Measurements from ENCODE around the gene NTM.

NTM gene

DNA sequence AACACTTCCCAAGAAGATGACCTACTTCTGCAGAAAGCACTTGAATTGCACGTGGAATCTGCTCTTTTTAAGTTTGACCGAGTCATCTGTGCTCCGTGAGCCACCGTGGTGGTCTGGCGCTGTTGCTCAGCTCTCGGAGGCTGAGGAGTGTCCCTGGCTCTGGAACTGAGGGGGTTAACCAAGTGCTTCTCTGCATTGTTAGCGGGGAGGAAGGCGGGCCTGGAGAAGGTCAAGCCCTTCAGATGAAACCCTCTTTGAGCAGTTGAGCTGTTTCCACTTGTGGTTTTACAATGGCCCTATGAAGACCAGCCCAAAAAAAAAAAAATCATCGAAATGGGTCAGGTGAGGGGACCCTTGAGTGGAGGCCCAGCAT, 286.4 kb downstream of the NTM start:
- DNase-seq: no peak

DNA sequence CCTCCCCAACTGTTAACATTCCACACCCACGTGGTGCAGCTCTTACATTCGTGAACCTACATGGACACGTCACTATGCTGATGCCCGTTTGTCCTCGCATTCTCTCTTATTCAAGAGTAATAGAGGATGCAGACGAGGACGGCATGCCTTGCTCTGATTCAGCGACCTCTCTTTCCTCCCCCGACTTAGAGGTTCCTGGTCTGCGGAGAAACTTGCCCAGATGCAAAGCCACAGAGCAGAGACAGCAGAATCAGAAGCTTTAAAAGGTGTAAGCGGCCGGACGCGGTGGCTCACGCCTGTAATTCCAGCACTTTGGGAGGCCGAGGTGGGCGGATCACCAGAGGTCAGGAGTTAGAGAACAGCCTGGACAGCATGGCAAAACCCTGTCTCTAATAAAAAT, 288.0 kb downstream of the NTM start:
- DNase-seq: no peak

DNA sequence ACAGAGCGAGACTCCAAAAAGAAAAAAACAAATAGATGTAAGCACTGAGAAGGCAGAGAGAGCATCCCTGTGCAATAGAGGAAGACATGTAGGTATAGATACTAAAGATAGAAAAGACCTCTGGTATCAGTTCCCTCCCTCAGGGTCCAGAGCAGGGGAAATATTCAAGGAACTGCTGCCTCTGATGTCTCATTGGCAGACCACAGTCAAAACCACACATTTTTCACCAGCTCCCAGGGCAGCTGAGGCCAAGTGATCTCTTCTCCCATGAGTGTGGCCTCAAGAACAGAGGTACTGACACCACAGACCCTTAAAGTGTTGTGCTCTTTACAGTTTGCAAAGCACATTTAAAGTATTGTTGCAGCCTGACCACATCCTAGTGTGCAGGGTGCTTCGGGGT, 288.5 kb downstream of the NTM start:
- DNase-seq: no peak

DNA sequence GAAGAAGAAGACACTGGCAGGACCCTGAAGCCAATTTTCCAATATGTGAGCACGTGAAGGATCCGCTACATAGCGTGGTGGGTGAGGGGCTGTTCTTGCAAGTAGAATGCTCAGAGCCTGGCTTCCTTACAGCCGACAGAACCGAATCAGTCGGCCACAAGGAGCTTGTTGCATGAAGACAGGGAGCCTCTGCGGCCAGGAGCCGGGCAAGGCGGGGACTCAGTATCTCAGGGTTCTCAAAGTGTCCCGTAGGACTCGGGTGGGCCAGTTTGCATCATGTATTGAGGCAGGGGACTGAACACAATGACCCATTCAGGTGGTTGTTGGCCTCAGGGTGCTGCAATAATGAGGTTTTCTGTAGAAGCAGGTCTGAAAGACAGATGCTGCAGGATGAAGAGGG, 289.5 kb downstream of the NTM start:
- DNase-seq: no peak

DNA sequence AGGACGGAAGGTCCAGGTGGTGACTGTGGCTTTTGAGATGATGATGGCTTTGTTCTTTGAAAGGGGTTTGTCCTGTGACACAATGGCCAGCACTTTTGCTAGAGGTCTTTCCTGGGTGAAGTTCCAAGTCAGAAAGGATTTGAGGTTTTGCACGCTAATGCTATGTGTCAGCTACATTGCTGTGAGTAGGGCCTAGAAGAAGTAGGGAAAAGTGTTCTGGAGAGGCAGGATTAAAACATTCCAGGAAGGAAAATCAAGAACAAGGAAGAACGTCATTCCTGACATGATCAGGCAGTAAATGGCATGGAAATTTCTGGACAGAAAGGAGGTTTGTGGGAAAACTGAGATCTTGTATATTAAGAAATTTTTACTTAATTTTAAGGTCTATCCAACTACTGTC, 290.7 kb downstream of the NTM start:
- no peak for DNase-seq

DNA sequence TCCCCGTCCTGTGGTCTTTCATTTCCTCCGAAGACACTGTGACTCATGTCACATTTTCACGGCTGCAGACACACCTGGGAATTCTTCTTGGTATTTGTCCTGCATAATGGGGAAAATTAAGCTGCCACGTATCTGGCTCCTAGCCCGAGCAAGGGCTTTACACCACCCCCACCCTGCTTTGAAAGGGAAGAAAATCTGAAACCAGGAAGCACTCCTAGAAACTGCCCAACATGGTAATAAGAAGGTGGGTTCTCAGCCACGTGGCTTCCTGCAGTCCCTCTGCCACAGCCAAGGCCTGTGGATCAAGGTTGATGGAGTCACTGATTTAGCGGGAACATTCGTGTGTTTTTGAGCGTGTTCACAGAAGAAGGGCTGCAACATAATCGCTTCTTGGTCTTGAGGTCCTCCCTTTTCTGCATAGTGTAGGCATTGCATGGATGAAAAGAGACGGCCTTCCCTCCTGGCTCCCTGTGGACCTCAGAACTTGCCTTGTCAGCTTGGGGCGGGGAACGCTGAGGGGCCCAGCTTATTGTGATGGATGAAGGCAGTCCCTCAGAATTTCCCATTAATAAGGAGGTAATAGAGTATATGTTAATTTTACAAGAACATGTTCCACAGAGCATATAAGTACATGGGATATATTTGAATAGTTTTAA, 292.0 kb downstream of the NTM start:
- no peak for DNase-seq

DNA sequence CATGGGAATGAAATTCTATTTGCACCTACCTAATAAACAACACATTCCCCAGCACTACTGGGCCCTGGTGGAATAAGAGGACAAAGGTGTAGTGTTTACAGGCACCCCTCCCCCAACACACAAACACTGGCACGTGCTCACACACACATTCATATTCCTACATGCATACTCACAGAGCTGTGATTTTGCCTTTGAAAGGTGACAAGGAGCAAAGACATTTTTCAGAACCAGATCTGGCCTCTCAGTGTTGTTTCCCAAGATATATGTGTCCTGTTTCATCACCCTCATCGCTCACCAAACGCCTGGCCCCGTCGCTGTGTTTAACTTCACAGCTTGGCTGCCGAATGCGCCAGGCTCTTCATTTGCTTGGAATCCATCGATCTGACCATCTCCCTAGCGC, 292.6 kb downstream of the NTM start:
- no peak for DNase-seq

DNA sequence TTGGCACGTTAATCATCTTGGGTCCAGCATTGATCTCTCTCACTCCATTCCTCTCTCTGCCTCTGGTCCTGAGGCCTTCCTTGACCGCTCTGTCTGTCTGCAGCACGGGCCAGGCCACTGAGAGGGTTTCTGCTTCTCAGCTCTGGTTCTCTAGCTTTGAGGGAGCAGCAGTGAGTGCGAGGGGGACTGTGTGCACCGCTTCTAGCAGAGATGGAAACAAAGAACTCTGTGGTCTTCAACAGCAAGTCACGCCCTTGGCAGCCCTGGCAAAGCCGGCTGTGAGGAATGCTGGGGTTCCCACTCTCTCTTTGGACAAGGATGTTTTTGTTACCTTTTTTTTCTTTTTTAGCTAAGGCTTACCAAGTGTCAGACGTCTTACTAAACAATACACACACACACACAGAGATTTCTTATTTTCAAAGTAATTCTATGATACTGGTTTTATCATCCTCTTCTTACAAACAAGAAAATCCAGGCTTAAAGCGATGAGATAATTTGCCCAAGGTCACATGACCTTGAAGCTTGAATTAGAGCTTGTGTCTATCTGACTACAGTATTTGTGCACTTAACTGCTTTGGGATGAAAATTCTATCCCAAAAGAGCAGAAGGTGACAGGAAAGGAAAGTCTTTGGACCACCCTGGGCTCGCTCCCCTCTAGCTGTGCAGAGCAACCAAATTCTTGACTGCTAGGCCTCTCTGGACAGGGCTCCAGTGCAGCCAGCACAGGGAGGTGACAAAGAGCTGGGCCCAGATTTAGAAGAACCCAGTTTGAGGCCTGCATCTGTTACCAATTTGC, 293.2 kb downstream of the NTM start:
- no peak for DNase-seq

DNA sequence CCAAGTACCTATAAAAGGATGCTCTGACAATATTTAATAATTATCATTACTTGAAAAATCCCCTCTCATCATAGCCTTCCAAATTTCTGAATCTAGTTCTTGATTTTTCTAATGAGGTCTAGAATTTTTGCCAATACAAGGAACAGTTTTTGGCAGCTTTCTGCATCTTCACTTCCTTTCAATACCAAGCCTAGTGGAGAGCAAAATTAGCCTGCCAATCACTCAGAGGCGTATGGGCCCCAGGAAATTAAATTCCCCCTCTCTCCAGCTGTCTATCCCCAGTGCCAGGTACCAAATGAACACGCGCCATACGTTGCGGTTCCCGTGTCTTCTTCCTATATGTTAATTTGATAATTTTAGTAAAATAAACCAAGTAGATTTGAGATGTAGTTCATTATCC, 293.9 kb downstream of the NTM start:
- no peak for DNase-seq

DNA sequence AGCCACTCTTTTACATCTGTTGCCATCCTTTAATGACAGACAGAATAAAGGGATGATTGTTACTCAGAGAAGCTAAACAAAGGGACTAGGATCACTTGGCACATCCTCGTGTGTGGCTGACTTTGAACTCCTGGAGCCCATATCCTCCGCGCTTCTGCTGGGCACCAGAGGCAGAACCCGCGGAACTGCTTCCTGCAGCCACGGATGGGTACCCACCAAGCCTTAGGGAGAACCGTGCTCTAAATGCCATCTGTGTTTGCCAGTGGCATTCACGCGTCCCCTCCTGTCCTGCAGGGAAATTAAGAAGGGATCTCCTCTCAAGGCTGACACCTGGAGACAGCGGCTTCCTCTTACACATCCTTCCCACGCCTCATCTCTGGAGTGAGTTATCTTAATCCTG, 294.4 kb downstream of the NTM start:
- no peak for DNase-seq

DNA sequence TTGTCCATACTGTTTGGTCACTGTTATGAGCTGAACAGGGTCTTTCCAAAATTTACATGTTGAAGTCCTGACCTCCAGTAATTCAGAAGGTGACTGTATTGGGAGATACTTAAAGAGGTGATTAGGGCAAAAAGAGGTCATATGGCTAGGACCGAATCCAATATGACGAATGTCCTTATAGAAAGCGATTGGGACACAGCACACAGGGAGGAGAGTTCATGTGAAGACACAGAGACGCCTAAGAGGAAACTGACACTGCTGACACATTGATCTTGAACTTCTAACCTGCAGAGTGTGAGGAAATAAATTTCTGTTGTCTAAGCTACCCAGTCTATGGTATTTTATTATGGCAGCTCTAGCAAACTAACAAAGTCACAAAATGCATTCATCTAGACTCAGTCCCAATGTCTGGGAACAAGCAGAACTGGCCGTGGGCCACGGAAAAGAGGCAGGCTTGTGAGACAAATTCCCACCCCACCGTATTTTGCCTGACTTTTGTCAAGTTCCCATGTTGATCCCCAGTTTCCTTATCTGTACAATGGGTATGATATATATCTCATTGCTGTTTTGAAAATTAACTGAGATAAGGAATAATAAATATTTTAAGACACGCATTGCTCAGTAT, 295.0 kb downstream of the NTM start:
- no peak for DNase-seq

DNA sequence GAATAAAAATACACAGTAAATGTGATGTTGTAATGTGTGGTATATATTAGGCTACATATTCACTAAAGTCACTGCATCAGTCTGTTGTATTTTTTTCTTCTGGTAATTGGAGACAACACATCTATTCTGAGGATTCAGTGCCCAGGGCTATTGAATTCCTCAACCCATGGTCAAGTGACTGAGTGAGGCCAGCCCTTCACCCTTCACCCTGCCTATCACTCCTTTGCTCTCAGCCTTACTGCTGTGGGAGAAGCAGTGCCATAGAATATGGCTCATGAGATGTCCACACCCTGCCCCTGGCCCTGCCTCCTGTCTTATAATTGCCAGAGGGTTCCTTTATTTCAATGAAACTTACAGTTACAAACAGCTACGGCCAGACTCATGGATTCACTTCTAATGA, 295.6 kb downstream of the NTM start:
- DNase-seq: no peak

DNA sequence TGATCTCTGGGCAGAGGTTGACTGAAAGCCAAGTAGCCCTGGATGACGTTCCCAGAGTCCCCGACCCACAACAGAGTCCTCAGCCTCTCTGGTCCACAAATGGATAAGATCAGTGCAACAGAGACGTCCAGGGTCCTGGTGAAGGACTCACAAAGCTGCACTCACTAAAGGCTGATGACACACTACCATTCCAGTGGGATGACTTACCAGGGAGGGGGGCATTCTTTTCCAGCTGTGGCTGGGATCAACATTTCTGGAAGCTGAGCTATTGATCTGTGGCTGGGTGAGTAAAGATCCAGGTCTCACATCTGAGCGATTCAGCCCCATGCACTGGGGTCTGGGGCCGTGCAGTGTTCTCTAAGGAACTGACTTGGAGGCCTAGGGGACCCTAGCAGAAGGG, 296.2 kb downstream of the NTM start:
- no peak for DNase-seq

DNA sequence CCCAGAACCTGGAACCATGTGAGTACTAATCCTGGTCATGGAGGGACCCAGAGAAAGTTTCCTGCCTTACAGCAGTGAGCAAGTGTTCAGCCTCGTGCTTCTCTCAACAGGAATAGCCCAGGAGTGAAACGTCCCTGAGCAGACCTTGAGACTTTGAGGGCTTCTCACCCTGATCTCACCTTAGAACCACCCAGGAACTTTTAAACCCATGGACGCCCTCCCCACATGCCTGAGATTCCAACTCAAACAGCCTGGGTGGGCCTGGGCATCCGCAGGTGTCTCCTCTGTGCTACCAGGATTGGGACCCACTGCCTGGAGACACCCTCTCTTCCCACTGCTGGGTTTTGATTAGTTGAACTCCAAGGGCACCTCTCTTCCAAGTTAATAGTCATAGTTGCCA, 297.2 kb downstream of the NTM start:
- no peak for DNase-seq

DNA sequence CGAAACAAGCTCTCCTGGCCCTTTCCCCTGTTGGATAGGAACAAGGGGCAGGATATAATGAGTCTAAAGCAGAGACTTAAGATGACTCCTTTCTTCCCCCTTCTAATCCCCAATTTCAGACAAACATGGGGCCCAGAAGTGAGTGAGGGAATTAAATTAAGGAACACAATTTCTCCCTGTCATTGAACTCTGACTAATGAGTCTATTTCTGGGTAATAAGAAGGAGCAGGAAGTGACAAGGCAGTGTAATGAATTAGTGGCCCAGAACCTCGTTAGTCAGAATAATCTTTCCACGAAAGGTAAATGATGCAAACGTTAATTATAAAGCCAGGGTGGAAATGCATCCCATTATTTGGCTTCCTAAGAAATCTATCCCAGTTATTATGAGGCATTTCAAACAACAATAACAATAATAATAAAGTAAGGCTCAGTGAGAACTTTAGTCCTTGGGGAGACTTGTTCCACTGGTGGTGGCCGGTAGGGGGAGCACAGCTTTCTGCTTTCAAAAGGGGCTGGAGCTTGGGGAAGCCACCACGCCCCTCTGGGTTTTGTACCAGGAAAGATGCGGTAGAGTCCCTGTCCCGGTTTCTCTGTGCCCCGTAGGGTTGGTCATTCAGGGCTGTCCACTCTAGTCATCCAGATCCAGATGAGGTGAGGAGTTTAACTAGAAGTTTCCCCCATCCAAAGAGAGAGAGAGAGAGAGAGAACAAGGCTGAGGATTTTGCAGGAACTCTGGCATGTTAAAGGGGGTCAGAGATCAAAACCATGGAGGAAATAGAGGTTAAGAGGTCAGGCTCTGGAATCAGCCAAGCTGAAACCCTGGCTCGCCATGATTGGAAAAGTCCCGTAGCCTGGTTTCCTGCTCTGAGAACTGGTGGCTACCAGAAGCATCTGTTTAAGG, 298.3 kb downstream of the NTM start:
- DNase-seq: peak in 1 of 4 experiments; percentile 4

DNA sequence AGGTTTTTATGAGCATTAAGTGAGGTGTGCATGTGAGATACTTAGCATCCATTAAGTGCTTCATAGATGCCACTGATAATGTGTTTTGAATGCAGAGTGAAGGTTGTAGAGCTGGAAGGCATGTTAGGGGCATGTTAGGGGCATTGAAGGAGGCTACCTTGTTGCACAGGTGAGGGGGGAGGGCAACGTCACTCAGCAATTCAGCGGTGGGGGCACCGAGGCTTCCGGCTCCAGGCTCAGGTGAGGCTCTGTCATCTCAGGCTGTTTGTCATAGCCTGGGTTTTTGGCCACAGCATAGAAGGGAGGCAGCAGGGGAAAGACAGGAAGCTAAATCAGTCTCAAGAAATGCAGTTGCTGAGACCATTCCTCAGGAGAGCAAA, 299.0 kb downstream of the NTM start:
- no peak for DNase-seq

DNA sequence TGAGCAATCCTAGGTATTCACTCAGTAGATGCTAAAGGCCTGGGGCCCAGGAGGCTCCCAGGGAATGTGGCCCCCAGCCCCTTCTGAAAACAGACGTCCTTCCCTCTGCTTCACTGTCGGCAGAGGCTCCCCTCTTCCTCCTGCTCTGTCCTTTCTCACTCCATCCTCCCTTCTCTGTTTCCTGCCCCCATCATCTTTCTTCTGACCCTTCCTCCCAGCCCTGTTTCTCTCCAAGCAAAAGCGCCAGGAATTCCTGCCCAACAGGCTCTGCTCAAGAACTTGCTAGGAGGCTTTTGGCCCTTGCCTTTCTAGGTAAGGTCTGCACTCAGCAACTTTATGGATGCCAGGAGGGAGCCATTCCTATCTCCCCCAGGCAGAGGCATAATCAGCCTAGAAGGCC, 300.5 kb downstream of the NTM start:
- no peak for DNase-seq

DNA sequence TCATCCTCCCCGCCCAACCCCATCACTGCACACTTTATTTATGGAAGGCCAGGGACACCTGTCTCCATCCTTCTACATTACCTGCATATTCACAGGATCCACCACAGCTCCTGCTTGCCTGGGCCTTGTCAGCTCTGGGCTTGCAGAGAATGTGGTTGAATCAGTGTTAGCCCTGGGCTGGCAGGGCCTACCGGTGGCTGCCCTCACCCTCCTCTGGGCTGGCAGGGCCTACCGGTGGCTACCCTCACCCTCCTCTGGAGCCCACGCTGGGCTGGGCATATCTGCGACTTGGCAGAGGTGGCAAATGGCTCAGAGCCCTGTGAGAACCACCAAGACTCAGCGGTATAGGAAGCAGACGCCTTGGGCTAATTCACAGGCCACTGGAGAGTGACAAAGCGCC, 300.9 kb downstream of the NTM start:
- DNase-seq: no peak

DNA sequence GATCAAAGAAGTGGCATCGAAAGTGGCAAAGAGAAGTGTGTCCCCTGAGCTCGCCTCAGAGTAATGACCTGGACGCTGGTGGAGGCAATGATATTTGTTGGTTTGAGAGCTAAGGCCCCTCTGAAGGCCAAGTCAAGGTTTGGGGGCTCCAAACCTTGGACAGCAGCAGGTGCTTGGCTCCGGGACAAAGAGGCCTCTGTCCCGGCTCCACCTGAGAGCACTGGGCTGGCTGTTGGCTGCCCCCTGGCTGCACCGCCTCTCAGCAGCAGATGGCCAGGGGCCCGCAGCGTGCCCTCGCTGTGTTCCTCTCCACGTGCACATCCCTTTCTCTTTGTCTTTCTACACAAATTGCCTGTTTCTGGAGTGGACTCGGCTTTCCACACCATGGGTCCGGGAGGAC, 301.3 kb downstream of the NTM start:
- DNase-seq: no peak

DNA sequence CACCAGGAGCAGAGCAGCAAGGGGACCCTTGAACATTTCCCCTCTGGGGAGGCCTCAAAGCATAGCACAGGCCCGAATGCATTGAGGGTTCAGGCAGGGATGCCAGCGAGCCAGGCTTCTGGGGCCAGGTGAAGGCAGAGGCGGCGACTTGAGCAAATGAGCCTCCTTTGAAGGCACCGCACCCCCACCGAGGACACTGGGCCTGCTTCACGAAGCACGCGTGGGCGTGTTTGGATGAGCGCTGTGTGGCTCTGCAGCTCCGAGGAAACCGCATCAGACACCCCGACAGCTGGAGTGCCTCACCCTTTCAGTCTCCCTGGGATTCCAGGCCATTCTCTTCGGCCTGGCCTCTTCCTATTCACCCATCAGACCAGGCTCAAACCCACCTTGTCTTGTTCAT, 301.8 kb downstream of the NTM start:
- no peak for DNase-seq

DNA sequence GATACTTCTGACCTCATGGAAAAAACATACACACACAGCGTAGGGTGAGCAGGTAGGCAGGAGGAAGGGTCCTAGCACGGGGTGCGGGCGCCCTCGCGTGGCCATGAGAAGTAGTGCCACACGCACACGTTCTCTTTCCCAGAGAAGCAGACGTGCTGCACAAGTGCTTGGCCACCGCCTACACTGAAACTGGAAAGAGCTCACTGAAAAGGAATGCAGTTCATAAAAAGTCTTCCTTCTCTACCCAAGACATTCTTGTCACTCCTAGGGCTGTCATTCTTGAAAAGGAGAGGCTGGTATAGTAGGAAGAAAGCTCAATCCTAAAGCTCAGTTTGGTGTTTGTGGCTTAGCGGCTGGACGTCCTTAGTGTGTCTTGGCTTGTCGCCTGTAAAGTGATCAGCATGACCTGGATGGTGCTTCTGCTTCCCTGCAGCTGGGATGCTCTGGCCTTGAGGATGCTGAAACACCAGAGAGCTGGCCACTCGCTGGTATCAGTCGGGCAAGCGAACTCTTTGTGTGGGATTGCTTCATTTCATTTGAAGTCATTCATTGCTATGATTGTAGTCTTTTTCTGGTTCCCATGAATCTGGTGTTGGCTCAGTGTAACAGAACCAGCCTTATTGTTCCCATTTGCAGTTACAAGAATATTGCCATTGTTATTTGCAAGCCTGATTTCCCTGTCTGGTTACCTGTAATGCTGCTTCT, 303.8 kb downstream of the NTM start:
- DNase-seq: peak in 1 of 4 experiments; percentile 7

DNA sequence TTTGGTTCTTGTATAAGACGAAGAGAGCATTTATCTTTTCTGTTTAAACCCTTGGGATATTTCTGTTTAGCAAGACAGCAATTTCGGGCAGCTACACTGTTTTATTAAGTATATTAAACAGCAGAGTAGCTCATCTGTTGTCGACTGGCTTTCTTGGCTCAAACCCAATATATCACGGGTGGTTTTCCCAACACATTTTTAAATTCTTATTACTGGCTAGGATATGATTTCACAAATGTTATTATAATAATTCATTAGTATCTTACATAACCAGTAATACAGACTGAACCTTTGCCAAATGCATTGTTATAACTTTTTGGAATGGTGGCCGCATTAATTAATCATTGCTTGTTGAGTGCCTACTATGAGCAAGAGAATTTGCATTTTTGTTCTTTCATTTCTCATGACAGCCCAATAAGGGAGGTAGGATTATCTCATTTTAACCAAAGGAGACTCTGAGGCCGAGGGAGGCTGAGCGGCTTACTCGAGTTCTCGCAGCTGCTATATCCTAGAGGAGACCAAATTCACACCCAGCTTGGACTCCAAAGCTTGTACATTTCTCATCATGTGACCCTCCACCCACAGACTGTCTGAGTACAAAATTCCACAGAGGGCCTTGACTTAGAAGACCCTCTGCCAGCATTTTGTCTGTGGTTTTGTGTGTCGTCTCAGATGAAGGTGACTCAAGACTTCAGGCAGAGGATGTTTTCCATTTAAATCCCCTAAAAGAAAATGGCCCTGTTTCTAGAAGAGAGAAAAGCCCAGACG, 304.9 kb downstream of the NTM start:
- no peak for DNase-seq
